NCI-H2107 (cell line): Measurements from ENCODE around the gene IGF1R.
A peak's percentile ranks its signal among the peaks of the same experiment; 100 is the strongest.

ENCODE experiments used
- DNase-seq: peaks from one replicate; lab custom pipeline; 2025; lab: John Stamatoyannopoulos, UW

IGF1R gene

GRCh38 chr15:98798375-98798893 lies 150.1 kb downstream of the IGF1R start:
- DNase-seq = no peak

- DNase-seq = no peak
Measured at GRCh38 chr15:98799461-98800390, 151.4 kb downstream of the IGF1R start.

GRCh38 chr15:98800437-98801233 lies 152.3 kb downstream of the IGF1R start:
- DNase-seq = peak; percentile 43

- no peak for DNase-seq
Measured at GRCh38 chr15:98801234-98801561, 152.9 kb downstream of the IGF1R start.

- no peak for DNase-seq
Measured at GRCh38 chr15:98802187-98802586, 153.8 kb downstream of the IGF1R start.

- no peak for DNase-seq
Measured at GRCh38 chr15:98803228-98804056, 155.1 kb downstream of the IGF1R start.

- no peak for DNase-seq
Measured at GRCh38 chr15:98804057-98804380, 155.7 kb downstream of the IGF1R start.

GRCh38 chr15:98805434-98806274 lies 157.3 kb downstream of the IGF1R start:
- no peak for DNase-seq

GRCh38 chr15:98806275-98806895 lies 158.0 kb downstream of the IGF1R start:
- DNase-seq = no peak

GRCh38 chr15:98807262-98807661 lies 158.9 kb downstream of the IGF1R start:
- DNase-seq = no peak

GRCh38 chr15:98809273-98809672 lies 160.9 kb downstream of the IGF1R start:
- no peak for DNase-seq

GRCh38 chr15:98812716-98813446 lies 164.5 kb downstream of the IGF1R start:
- no peak for DNase-seq

GRCh38 chr15:98813951-98814350 lies 165.6 kb downstream of the IGF1R start:
- DNase-seq = no peak

- DNase-seq = no peak
Measured at GRCh38 chr15:98815207-98815606, 166.9 kb downstream of the IGF1R start.

GRCh38 chr15:98817745-98818144 lies 169.4 kb downstream of the IGF1R start:
- no peak for DNase-seq

- DNase-seq = peak; percentile 28
Measured at GRCh38 chr15:98823012-98823458, 174.7 kb downstream of the IGF1R start.

GRCh38 chr15:98823616-98824015 lies 175.3 kb downstream of the IGF1R start:
- DNase-seq = no peak

- DNase-seq = no peak
Measured at GRCh38 chr15:98824595-98824994, 176.3 kb downstream of the IGF1R start.

GRCh38 chr15:98826658-98827057 lies 178.3 kb downstream of the IGF1R start:
- DNase-seq = no peak

GRCh38 chr15:98827217-98827616 lies 178.9 kb downstream of the IGF1R start:
- DNase-seq = no peak
